Rectal smooth muscle tissue (tissue), 1 donor: ENCODE results near the gene HSPA1A.
"Not testable (repeated sequence)": the region's sequence is repeated elsewhere in the genome, so short reads cannot be mapped to it uniquely, and the experiment has no call there.

Experiments
- H3K27ac ChIP-seq: one replicate; pipeline ENCODE4 v1.7.0; 2013; ENCODE audit warnings: low read depth, low read length, inconsistent platforms
- H3K27me3 ChIP-seq: one replicate; pipeline ENCODE4 v1.7.0; 2013; ENCODE audit warnings: low read length; ENCODE audit not compliant: control insufficient read depth, insufficient read depth
- H3K36me3 ChIP-seq: one replicate; pipeline ENCODE4 v1.7.0; 2013; ENCODE audit warnings: low read length; ENCODE audit not compliant: control insufficient read depth, insufficient read depth
- H3K4me1 ChIP-seq: one replicate; pipeline ENCODE4 v1.7.0; 2013; ENCODE audit warnings: low read length; ENCODE audit not compliant: control insufficient read depth, insufficient read depth
- H3K4me3 ChIP-seq: one replicate; pipeline ENCODE4 v1.7.0; 2013; ENCODE audit warnings: low read length
- H3K9ac ChIP-seq: one replicate; pipeline ENCODE4 v1.7.0; 2013; ENCODE audit warnings: low read length

The HSPA1A gene

GRCh38 chr6:31791324-31792089 lies 23.8 kb upstream of the HSPA1A start:
- Histone ChIP-seq H3K27ac (no peak overlapping the region), H3K27me3 (no peaks in the 10 kb centered on the region), H3K4me3 (no peak overlapping the region), H3K36me3 (peaks cover 6% of the 10 kb centered on the region), H3K9ac (no peak overlapping the region), H3K4me1 (peaks cover 8% of the 10 kb centered on the region)

- Histone ChIP-seq H3K4me1 (peaks cover 8% of the 10 kb centered on the region), H3K36me3 (peaks cover 6% of the 10 kb centered on the region), H3K27ac (no peak overlapping the region)
Measured at GRCh38 chr6:31792090-31792374, 23.3 kb upstream of the HSPA1A start.

GRCh38 chr6:31792761-31793171 lies 22.6 kb upstream of the HSPA1A start:
- H3K4me1 ChIP-seq, result peaks cover 8% of the 10 kb centered on the region
- H3K27ac ChIP-seq, result no peak overlapping the region
- H3K27me3 ChIP-seq, result no peaks in the 10 kb centered on the region
- no peak overlapping the region for H3K4me3 ChIP-seq
- peaks cover 6% of the 10 kb centered on the region for H3K36me3 ChIP-seq
- H3K9ac ChIP-seq, result no peak overlapping the region

More at GRCh38 chr6:31792090-31792374, 23.3 kb upstream of the HSPA1A start:
- Histone ChIP-seq H3K4me3 (no peak overlapping the region), H3K9ac (no peak overlapping the region), H3K27me3 (no peaks in the 10 kb centered on the region)

GRCh38 chr6:31793927-31794245 lies 21.5 kb upstream of the HSPA1A start:
- not testable (repeated sequence) for H3K9ac ChIP-seq, H3K36me3 ChIP-seq, H3K27me3 ChIP-seq, H3K4me3 ChIP-seq, H3K4me1 ChIP-seq
- H3K27ac ChIP-seq, result peak overlapping the region; percentile 91

- Histone ChIP-seq H3K9ac (peak overlapping the region; percentile 87), H3K27me3 (no peaks in the 10 kb centered on the region), H3K4me3 (peak overlapping the region; percentile 99), H3K36me3 (peaks cover 5% of the 10 kb centered on the region), H3K27ac (peak overlapping the region; percentile 91), H3K4me1 (peaks cover 8% of the 10 kb centered on the region)
Measured at GRCh38 chr6:31794294-31794865, 21.0 kb upstream of the HSPA1A start.

GRCh38 chr6:31794866-31795615 lies 20.3 kb upstream of the HSPA1A start:
- Histone ChIP-seq H3K4me3 (peak overlapping the region; percentile 99), H3K27me3 (no peaks in the 10 kb centered on the region), H3K4me1 (peaks cover 8% of the 10 kb centered on the region), H3K27ac (peak overlapping the region; percentile 91), H3K36me3 (peaks cover 3% of the 10 kb centered on the region), H3K9ac (peak overlapping the region; percentile 87)

GRCh38 chr6:31795616-31796298 lies 19.6 kb upstream of the HSPA1A start, which contains the start of gene VARS1:
Gene VARS1, minus strand, starts transcription at chr6:31795752. Its CDS starts 535 bp downstream, at chr6:31795217.
- peak within 1 kb of the TSS; percentile 87 for H3K9ac ChIP-seq
- no peaks in the 10 kb centered on the region for H3K27me3 ChIP-seq
- peak within 1 kb of the TSS; percentile 91 for H3K27ac ChIP-seq
- H3K4me1 ChIP-seq, result peaks cover 8% of the 10 kb centered on the region
- peak within 1 kb of the TSS; percentile 99 for H3K4me3 ChIP-seq
- peaks cover 3% of the 10 kb centered on the region for H3K36me3 ChIP-seq

- Histone ChIP-seq H3K4me1 (peaks cover 8% of the 10 kb centered on the region), H3K4me3 (no peak overlapping the region), H3K27me3 (no peaks in the 10 kb centered on the region), H3K36me3 (no peaks in the 10 kb centered on the region), H3K9ac (no peak overlapping the region), H3K27ac (no peak overlapping the region)
Measured at GRCh38 chr6:31796993-31797385, 18.4 kb upstream of the HSPA1A start.

GRCh38 chr6:31797588-31797987 lies 17.8 kb upstream of the HSPA1A start:
- Histone ChIP-seq H3K36me3 (no peaks in the 10 kb centered on the region), H3K4me3 (no peak overlapping the region), H3K27me3 (no peaks in the 10 kb centered on the region), H3K4me1 (peaks cover 8% of the 10 kb centered on the region), H3K27ac (no peak overlapping the region), H3K9ac (no peak overlapping the region)

- Histone ChIP-seq H3K9ac (no peak overlapping the region), H3K36me3 (no peaks in the 10 kb centered on the region), H3K27ac (no peak overlapping the region), H3K4me3 (no peak overlapping the region), H3K27me3 (no peaks in the 10 kb centered on the region), H3K4me1 (peaks cover 4% of the 10 kb centered on the region)
Measured at GRCh38 chr6:31799781-31800180, 15.6 kb upstream of the HSPA1A start.

GRCh38 chr6:31801031-31801927 lies 14.1 kb upstream of the HSPA1A start:
- not testable (repeated sequence) for H3K27ac ChIP-seq, H3K9ac ChIP-seq, H3K4me1 ChIP-seq, H3K27me3 ChIP-seq, H3K4me3 ChIP-seq, H3K36me3 ChIP-seq
